DOHH2 (cell line): ENCODE results near the gene PYCARD.

Source experiments
- EZH2phosphoT487 ChIP-seq: fragments of 200-600 bp; sonication (generic); IDR thresholded peaks from 2 replicates; pipeline ENCODE4 v1.6.1; 2017; ENCODE audit warnings: borderline replicate concordance, mild to moderate bottlenecking, antibody characterized with exemption, low read length, moderate library complexity, mixed read lengths
- TF ChIP-seq, protein P1 (sequence below): fragments of 200-600 bp; sonication (generic); IDR thresholded peaks from one replicate; pipeline ENCODE4 v1.5.1; 2014; ENCODE audit warnings: antibody characterized with exemption, mild to moderate bottlenecking, low read depth, low read length; ENCODE audit not compliant: poor library complexity, severe bottlenecking

DNA sequence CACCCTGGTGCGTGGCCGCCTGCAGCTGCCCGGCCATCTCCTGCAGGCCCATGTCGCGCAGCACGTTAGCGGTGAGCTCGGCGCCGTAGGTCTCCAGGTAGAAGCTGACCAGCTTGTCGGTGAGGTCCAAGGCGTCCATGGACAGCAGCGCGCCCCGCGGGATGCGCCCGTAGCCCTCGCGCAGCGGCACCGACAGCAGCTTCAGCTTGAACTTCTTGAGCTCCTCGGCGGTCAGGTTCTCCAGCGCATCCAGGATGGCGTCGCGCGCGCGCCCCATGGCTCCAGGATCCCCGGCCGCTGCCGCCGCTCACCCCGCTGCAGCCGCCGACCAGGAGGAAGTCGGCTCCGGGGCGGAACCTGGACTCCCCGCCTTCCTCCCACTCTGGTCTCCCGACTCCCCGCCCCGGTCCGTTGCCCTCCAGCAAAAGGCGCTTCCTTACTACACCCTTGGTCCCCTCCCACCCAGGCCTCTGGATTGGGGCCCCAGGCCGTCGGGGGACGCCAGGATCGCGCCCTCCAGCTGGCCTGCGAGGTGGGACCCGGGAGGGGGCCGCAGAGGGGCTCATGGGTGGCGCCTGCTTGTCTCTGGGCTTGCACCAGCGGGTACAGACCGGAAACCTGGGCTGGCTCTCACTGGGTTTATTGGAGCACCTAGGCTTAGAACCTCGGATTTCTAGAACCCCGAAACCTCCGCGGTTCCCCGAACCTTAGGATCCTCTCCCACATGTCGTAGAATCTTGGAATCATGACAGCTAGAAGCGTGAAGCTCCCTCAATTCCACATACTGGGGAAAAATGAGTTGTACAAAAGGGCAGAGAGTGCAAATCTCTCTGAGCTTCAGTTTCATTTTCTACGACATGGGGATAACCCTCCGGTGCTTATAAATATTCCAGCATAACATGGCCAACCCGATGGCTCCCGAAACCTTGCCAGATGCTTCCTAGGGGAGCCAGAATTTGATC, at the start of gene PYCARD:
- TF ChIP-seq, protein P1, sequence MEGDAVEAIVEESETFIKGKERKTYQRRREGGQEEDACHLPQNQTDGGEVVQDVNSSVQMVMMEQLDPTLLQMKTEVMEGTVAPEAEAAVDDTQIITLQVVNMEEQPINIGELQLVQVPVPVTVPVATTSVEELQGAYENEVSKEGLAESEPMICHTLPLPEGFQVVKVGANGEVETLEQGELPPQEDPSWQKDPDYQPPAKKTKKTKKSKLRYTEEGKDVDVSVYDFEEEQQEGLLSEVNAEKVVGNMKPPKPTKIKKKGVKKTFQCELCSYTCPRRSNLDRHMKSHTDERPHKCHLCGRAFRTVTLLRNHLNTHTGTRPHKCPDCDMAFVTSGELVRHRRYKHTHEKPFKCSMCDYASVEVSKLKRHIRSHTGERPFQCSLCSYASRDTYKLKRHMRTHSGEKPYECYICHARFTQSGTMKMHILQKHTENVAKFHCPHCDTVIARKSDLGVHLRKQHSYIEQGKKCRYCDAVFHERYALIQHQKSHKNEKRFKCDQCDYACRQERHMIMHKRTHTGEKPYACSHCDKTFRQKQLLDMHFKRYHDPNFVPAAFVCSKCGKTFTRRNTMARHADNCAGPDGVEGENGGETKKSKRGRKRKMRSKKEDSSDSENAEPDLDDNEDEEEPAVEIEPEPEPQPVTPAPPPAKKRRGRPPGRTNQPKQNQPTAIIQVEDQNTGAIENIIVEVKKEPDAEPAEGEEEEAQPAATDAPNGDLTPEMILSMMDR = no peak
- no peak for TF ChIP-seq EZH2phosphoT487
